ENCODE measurements around the gene ANKLE2. TPM values are rescaled to one million over a fixed set of nuclear protein-coding genes. Genes with fewer than 3 reads are reported as not detected.

Gene ANKLE2
- total RNA-seq, 1 experiment from 2014 or later: 80.3 TPM

GRCh38 chr12:132736378-132736777 lies 25.3 kb downstream of the ANKLE2 start:
- Histone ChIP-seq H3K79me2 (ENCODE audit: insufficient read depth, low read length) (no peaks in the 10 kb centered on the region), H3T11ph (ENCODE audit: low read length) (no peak overlapping the region), H3K14ac (ENCODE audit: insufficient read depth, low read length) (no peak overlapping the region), H2AFZ (ENCODE audit: low read length) (no peak overlapping the region), H2BK120ac (ENCODE audit: low read depth, low read length, poor library complexity, severe bottlenecking) (no peak overlapping the region), H4K91ac (ENCODE audit: insufficient read length, low read depth, low read length) (no peak overlapping the region), H2BK15ac (ENCODE audit: low read depth, low read length) (no peak overlapping the region), H3K18ac (ENCODE audit: insufficient read length, low read depth, low read length) (no peak overlapping the region), H2BK5ac (ENCODE audit: insufficient read length, low read length) (no peak overlapping the region), H3K4ac (ENCODE audit: low read depth, low read length) (no peak overlapping the region), H3K23ac (ENCODE audit: insufficient read length, low read depth, low read length) (no peak overlapping the region), H4K5ac (ENCODE audit: insufficient read length, low read depth, low read length) (no peak overlapping the region), H3K27me3 (ENCODE audit: insufficient read depth, low read length) (no peaks in the 10 kb centered on the region), H3K23me2 (ENCODE audit: insufficient read length, low read depth, low read length, poor library complexity, severe bottlenecking) (no peaks in the 10 kb centered on the region), H2AK5ac (ENCODE audit: insufficient read length, low read length) (no peak overlapping the region), H3K4me2 (ENCODE audit: insufficient read depth, insufficient read length, low read length) (no peak overlapping the region), H4K8ac (replicated peaks; ENCODE audit: insufficient read length, low read depth, low read length) (no peak overlapping the region), H2BK20ac (ENCODE audit: low read depth, low read length, poor library complexity, severe bottlenecking) (no peak overlapping the region), H4K20me1 (ENCODE audit: control insufficient read depth, insufficient read depth, insufficient read length) (no peaks in the 10 kb centered on the region), H3K9me3 (ENCODE audit: control insufficient read depth, low read depth, low read length) (no peaks in the 10 kb centered on the region), H3K4me1 (ENCODE audit: insufficient read depth, low read length) (no peaks in the 10 kb centered on the region), H3K79me1 (ENCODE audit: insufficient read depth, low read depth, low read length, poor library complexity, severe bottlenecking) (no peaks in the 10 kb centered on the region), H2BK12ac (ENCODE audit: insufficient read length, low read depth, low read length) (no peak overlapping the region), H3K27ac (ENCODE audit: insufficient read length, low read depth, low read length) (no peak overlapping the region), H3K56ac (ENCODE audit: insufficient read length, low read depth, low read length) (no peak overlapping the region), H3K9ac (ENCODE audit: extremely low read depth, insufficient read length, low read length) (no peak overlapping the region)
- DNase-seq: no peak
- peaks cover 71 to 96% (median 93%) of the 10 kb centered on the region in 3 experiments for H3K36me3 Mint-ChIP-seq (ENCODE audit: insufficient read depth in 1 of 3, low read depth in 3 of 3)
- TF ChIP-seq CTCF (conservative IDR thresholded peaks at IDR 0.05): no peak
- no peaks in the 10 kb centered on the region for H3K27me3 Mint-ChIP-seq (ENCODE audit: low read depth)
- H3K27ac Mint-ChIP-seq: peak overlapping the region in 1 of 3 experiments; percentile 73; a peak in 2 of 7 replicates
- no CpG with 5 or more reads among the region's 12 CpGs for WGBS (ENCODE audit: extremely low coverage, insufficient read length, low lambda C conversion rate)
- no peaks in the 10 kb centered on the region for H3K4me1 Mint-ChIP-seq
- no peaks in the 10 kb centered on the region for H3K9me3 Mint-ChIP-seq
- no peak overlapping the region for H3K4me3 Mint-ChIP-seq
